H54 (cell line): ENCODE measurements around the gene NDNF.

Experiments used
- DNase-seq: peaks from one replicate; pipeline ENCODE4 v3.0.0; 2011; ENCODE audit warnings: low spot score, mixed read lengths; ENCODE audit not compliant: insufficient read length
- FAIRE-seq: peaks from 3 replicates; lab custom pipeline; 2011; peaks lifted over from hg19 to GRCh38; lab: Jason Lieb, UNC
- POLR2A ChIP-seq: IDR thresholded peaks from 2 replicates; pipeline ENCODE4 v1.6.1; 2011; ENCODE audit warnings: low read depth, mild to moderate bottlenecking, low read length

Gene NDNF

GRCh38 chr4:121072224-121073003 is at the start of gene NDNF:
TSS of gene NDNF (minus strand) at chr4:121072535. CDS start at chr4:121045837, 26,698 bp downstream.
- TF ChIP-seq POLR2A, result no peak
- DNase-seq (peak; percentile 29), FAIRE-seq (no peak)

- DNase-seq (no peak), FAIRE-seq (no peak)
- TF ChIP-seq POLR2A, result no peak
Observed at GRCh38 chr4:121119715-121120114, 47.4 kb upstream of the NDNF start.

GRCh38 chr4:121118344-121118743 is 46.0 kb upstream of the NDNF start:
- no peak for TF ChIP-seq POLR2A
- DNase-seq, result no peak
- FAIRE-seq, result no peak

GRCh38 chr4:121114756-121115155 is 42.4 kb upstream of the NDNF start:
- no peak for DNase-seq
- TF ChIP-seq POLR2A, result no peak
- FAIRE-seq, result no peak

- DNase-seq (no peak), FAIRE-seq (no peak)
- no peak for TF ChIP-seq POLR2A
Observed at GRCh38 chr4:121112530-121112929, 40.2 kb upstream of the NDNF start.

- TF ChIP-seq POLR2A, result no peak
- no peak for DNase-seq
Observed at GRCh38 chr4:121108557-121108956, 36.2 kb upstream of the NDNF start.

GRCh38 chr4:121107507-121107906 is 35.2 kb upstream of the NDNF start:
- no peak for FAIRE-seq
- TF ChIP-seq POLR2A, result no peak
- no peak for DNase-seq

More at GRCh38 chr4:121108557-121108956, 36.2 kb upstream of the NDNF start:
- FAIRE-seq, result no peak

GRCh38 chr4:121100093-121100775 is 27.9 kb upstream of the NDNF start:
- DNase-seq (no peak), FAIRE-seq (no peak)
- no peak for TF ChIP-seq POLR2A

GRCh38 chr4:121098266-121098665 is 25.9 kb upstream of the NDNF start:
- DNase-seq, result no peak
- FAIRE-seq, result no peak
- TF ChIP-seq POLR2A, result no peak

- DNase-seq (no peak), FAIRE-seq (no peak)
- no peak for TF ChIP-seq POLR2A
Observed at GRCh38 chr4:121096629-121097028, 24.3 kb upstream of the NDNF start.

GRCh38 chr4:121096191-121096590 is 23.9 kb upstream of the NDNF start:
- DNase-seq (no peak), FAIRE-seq (no peak)
- TF ChIP-seq POLR2A, result no peak

- TF ChIP-seq POLR2A, result no peak
- no peak for DNase-seq
- no peak for FAIRE-seq
Observed at GRCh38 chr4:121094297-121094966, 22.1 kb upstream of the NDNF start.

- no peak for FAIRE-seq
- TF ChIP-seq POLR2A, result no peak
- no peak for DNase-seq
Observed at GRCh38 chr4:121093261-121093660, 20.9 kb upstream of the NDNF start.

- no peak for TF ChIP-seq POLR2A
- DNase-seq (no peak), FAIRE-seq (no peak)
Observed at GRCh38 chr4:121091941-121092340, 19.6 kb upstream of the NDNF start.

GRCh38 chr4:121088867-121089266 is 16.5 kb upstream of the NDNF start:
- DNase-seq (no peak), FAIRE-seq (no peak)

More at GRCh38 chr4:121088867-121089266, 16.5 kb upstream of the NDNF start:
- TF ChIP-seq POLR2A, result no peak
